HG02588 (cell line): ENCODE measurements around the gene TSPAN11.
"Not testable (repeated sequence)": the region's sequence is repeated elsewhere in the genome, so short reads cannot be mapped to it uniquely, and the experiment has no call there.

Source experiments
- ATAC-seq: cut with Tn5 transposase; IDR thresholded peaks from one replicate; pipeline ENCODE4 v1.9.1; 2021; ENCODE audit warnings: mild to moderate bottlenecking, moderate library complexity; ENCODE audit not compliant: unreplicated experiment

Gene TSPAN11

DNA sequence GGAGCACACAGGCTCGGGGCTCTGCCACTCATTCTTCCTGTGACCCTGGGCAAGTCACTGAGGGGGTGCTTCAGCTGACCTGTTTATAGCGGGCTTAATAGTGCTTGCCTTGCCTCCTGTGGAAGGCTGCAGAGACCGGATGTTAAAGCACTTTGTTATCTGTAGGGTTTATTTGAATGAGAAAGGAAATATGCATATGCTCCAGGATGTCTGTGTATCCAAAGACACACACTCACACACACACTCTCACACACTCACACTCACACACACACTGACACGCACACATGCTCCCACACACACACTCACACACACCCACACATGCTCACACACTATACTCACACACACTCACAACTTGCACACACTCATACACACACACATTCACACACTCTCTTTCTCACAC is 91.0 kb downstream of the TSPAN11 start:
- no peak for ATAC-seq

DNA sequence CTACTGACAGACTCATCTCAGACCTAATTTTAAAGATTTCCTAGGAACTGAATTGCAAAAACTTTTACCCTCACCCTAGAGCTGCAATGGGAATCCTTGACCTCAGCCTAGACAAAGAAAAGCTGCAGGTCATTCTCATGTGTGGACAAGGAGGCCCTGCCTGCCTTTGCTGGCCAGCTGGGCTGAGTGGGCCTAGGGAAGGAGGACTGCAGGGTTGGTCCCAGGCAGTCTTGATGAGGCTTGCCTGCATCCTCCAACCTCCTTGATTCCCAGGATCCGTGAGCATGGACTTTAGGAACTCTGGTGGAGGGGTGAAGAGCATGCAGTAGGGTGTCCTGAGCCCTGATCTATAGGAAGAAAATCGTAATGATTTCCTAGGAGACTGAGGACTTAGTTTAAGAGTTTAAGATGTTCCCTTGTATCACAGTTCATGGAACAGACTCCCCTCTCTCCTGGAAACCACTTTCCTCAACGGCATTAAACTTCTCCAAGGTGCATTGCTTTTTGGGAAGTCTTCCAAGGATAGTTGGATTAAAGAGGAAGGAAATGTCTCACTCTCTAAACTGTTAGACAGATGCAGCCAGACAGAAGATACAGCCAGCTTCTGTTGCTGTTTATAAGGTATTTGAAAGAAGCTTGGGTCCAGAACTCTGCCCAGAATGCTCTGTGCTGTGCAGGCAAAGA is 91.7 kb downstream of the TSPAN11 start:
- ATAC-seq = no peak

DNA sequence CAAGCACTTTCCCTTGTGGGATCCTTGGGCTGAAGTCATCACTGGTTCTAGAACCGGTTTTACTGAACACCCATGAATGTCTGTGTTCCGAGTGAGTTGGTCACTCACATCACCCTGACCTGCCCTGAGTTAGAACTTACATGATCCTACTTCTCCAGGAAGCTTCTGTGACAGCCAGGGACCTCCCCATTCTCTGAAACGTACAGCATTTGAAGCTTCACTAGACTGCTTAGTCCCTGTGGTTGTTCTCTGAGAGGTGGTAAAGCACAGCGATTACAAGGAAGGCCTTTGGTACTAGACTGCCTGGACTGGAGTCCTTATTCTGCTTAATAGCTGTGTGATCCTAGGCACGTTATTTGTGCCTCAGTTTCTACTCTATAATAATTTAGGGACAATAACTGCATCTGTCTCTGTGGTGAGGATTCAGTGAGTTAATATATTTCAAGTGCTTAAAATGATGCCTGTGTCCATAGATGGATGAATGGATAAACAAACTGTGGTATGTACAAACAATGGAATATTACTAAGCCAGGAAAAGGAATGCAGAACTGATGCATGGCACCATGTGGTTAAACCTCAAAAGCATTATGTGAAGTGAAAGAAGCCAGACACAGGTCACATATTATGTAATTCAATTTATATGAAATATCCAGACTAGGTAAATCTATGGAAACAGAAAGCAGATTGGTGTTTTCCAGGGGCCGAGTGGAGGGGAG is 92.4 kb downstream of the TSPAN11 start:
- ATAC-seq = no peak

DNA sequence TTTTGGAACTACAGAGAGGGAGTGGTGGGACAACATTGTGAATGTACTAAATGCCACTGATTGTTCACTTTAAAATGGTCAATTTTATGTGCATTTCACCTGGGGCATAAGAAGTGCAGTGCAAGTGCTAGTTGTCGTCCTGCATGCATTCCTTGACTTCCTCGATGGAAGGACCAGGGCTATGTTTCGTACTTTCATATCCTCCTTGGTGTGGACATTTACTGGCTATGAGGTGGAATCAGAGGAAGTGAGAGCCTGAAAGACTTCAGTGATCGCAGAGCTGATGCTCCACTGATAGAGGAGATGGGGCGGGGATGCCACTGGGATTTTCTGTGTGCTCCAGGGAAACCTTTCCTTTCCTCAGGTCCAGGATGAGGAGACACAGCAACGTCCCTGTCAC is 93.0 kb downstream of the TSPAN11 start:
- ATAC-seq = no peak

DNA sequence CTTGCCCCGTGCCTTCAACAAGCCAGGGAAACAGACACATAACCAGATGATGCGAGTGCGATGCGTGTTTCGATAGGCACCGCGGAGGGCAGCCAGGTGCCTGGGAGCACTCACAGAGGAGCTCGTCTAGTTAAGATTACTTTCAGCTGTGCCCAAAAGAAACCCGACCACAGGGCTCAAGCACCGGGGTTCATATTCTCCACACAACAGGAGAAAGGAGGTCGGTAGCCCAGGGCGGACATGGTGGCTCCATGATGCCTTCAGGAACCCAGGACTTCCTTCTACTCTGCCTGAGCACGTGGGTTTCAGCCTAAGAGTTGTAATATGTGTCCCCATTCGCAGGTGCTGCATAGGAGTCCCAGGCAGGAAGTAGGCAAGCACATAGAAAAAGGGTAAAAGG is 93.4 kb downstream of the TSPAN11 start:
- no peak for ATAC-seq

DNA sequence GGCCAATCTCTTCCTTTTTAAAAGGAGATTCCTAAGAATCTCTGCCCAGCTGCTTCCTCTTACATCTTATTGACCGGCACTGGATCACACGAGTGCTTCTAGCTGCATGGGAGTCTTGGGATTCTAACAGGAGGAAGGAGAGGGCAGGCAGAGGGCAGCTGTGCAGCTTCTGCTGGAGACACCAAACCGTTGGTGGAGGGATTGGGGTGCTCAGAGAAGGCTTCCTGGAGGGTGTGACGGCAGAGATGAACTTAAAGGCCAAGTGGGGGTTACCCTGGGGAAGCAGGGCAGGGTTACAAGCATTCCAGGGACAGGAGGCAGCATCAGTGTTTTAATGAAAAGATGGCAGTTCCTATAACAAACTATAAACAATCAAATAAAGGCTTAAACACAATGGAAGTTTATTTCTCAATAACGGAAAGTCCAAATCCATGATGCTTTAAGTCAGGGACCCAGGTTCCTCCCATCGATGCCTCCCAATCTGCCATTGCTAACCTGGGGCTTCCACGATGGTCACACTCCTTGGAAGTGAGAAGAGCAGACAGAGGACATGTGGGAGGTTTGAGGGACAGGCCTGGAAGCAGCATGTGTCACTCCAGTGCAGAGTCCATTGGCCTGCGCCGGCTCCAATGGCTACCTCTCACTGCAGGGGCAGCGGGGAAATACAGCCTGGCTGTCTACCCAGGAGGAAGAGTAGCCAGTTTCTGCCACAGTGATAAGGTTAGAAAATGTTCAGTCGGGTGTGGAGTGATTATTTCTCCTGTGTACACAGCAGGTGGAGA is 94.0 kb downstream of the TSPAN11 start:
- no peak for ATAC-seq

DNA sequence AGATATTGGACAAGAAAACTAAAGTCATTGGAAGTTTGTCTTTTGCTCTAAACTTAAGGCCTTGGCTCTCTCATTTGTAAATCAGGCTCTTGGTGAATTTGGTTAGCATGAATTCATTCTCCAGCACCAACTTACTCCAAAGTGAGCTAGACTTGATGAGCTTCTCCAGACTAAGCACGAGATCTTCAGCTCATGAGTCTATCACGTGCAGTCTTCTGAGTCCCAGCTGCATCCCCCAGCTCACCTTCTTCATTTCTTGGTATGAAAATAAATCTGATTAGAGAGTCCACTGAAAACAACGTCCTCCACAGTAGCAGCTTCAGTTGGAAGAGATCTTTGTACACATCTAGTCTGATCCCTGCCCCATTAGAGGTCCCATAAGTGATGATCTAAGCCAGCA is 94.6 kb downstream of the TSPAN11 start:
- ATAC-seq = no peak

DNA sequence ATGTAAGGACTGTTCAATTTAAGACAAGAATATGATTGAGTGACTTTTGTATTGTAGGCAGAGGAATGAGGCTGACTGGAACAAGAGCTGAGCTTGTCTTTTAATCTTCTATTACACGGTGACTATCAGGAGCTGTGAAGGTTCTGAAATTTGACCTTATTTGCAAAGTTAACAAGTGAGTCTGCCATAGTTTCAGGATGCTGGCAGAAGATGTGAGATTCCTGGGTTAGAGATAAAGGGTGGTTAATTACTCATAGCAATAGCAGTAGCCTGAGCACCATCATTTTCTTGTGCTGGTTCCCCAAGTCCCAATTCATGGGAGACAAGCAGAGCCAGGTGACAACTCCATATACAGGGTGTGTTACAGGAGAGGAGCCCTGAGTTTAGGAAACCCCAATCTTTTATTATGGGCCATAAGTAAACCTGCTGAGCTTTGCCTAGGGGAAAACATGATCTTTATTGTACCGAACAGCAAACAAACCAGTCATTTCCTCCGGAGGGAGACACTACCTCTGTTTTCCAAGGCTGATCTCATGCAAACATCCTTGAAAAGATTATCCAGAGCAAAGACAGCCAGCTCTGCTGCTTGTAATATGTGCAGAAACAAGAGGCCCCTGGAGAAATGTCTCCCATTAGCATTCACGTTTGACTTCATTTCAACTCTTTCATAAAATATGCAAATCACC is 95.4 kb downstream of the TSPAN11 start:
- ATAC-seq = no peak

DNA sequence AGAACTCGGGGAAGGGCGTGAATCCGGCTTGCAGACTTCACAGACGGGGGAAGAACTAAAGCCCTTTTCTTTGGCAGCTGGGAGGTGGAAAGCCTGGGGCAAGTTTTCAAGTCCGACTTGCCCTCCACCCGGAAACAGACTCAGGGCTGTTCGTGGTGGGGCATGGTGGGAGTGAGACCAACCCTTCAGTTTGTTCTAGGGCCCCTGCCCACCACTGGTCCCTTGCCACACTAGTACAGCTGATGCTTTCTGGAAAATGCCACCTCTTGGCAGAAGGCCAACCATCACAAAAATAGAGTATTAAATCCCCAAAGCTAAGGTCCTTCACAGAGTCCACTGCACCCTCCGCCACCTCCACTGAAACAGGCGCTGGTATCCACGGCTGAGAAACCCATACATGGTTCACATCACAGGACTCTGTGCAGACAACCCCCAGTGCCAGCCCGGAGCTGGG is 96.8 kb downstream of the TSPAN11 start:
- no peak for ATAC-seq

DNA sequence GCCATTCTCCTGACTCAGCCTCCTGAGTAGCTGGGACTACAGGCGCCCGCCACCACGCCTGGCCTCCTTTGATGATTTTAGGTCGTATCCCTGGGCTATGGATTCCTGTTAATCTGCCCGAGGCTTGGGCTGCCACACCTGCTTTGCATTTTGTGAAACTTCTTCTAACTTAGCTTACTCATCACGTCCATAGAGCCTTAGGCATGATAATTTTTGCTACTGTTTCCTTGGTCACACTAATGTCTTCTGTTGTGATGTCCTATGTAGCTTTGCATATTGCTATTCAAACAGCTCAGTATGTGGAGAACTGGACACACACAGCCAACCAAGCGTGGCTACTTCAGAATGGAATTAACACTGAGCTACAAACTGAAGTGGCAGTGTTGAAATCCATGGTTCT is 99.7 kb downstream of the TSPAN11 start:
- no peak for ATAC-seq

DNA sequence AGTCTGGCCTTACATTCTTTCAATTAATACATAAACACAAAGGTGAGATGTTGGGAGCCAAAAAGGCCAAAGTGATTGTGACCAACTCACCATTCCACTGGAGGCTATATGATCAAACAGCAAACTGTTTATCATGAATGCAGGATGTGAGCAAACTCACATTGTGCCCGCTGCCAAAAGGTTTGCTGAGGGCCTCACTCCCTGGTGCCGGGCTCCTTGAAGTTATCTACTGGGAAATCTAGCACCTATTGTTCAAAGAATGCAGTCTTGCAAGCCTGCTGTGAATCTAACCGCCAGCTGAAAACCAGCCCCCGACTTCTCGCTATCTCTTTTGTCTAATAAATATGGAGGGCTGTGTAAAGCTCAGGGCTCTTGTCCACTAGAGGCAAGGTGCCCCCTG is 100.5 kb downstream of the TSPAN11 start:
- ATAC-seq = not testable (repeated sequence)

DNA sequence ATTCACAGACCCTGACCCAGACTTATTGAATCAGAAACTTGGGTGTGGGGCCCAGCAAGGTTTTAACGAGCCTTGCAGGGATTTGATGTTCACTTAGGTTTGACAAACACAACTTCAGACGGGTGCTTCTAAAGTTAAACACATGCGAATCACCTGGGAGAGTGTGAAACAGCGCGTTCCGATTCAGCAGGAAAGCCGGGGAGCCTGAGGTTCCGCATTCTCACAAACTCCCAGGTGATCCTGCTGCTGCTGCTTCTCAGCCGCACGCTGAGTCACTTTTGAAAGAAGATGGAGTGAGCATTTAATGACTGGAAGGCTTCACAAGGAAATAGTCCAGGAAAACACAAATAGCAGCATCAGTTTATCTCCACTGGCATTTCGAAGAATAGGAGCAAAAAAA is 102.9 kb downstream of the TSPAN11 start:
- ATAC-seq = no peak

DNA sequence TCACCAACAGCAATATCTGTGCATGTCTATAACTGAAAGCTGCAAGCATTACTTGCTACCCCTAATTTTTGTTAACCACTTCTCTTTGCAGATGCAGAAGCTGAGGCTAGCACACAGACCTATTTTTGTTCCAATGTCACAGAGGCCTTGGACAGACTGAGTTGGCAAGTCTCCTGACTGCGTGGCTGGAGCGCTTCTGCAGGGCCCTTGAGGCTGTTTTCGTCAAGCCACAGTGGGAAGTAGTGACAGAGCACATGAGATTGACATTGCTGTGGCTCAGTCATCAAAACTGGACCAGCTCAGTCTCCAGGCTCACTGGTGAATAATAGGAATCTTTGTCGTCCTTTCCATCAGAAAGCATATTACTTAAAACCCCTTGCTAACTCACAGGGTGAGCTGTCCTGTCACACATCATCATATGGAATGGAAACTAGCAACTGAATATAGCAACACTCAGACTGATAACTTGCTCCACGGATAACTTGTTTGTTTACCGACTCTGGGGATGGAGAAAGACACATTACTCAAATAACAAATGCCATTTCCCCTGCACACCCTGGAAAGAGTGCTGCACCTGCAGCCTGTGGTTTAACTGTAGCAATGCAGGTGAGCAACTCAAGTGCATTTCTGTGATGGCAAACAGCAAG is 103.5 kb downstream of the TSPAN11 start:
- ATAC-seq = no peak

DNA sequence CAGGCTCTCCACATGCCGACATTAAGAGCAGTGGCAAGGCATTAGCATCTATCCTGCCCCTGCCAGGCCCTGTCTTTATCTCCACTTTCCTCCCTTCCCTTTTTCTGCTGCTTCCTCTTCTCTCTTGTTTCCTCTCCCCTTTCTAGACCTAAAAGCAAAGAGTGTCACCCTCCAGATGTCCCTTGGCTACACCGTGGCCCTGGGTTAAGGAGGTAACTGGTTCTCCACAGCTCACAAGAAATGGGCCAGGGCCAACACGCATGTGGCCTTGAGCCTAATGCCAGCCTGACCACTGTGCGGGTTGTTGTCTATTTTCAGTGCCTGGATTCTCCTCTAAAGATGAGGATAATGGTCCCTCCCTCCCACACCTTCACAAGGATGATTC is 105.4 kb downstream of the TSPAN11 start:
- ATAC-seq = no peak

DNA sequence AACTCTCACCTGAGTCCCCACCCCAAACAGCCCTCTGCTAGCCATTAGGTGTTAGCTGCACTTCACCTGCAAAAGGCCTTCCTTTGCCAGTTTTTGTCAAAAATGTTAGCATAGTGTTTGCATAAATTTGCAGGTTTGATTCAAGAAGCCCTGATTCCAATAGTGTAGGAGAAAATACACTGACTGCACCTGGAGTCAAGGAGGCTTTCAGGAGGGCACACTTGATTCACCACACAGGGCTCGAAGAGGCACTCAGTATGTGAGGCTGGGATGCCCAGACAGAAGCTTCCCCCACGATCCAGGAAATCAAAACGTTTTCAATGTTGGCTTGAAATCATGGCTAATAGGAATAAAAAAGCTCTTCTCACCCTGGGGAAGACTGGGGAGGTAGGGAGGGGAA is 106.6 kb downstream of the TSPAN11 start:
- ATAC-seq = no peak

DNA sequence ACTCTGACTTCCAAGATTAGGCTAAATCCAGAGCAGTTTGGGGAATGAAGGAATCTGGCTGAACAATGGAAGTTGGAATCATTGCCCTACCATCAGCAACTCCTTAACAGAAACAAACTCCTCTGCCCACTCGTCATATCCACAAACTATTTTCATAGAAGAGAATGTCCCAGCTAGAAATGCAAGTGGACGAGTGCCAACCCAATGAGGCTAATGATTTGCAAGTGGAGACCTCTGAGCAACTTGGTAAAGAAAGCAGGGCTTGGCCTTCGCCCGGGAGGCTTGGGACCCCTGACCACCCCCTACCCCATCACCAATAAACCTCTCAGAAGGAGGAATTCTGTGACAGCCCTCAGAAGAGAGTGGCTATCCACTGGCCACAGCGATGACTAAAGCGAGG is 107.1 kb downstream of the TSPAN11 start:
- no peak for ATAC-seq

DNA sequence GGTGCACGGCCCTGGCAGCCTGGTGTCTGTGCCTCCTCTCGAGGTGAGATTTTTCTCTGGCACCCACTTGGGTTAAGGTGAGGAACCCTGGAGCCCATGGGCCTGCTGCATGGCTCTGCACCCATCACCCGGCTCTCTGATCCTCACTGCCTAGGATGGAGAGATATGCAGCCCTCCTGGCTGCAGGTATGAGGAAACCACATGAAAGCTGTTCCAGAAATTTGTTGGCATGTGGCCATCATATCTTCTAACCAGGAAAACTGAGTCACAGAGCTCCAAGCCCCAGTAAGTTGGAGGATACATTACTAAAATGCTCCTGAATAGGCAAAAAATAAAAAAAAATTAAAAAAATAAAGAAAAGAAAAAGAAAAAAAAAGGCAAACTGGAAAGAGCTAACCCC is 107.8 kb downstream of the TSPAN11 start:
- ATAC-seq = no peak

DNA sequence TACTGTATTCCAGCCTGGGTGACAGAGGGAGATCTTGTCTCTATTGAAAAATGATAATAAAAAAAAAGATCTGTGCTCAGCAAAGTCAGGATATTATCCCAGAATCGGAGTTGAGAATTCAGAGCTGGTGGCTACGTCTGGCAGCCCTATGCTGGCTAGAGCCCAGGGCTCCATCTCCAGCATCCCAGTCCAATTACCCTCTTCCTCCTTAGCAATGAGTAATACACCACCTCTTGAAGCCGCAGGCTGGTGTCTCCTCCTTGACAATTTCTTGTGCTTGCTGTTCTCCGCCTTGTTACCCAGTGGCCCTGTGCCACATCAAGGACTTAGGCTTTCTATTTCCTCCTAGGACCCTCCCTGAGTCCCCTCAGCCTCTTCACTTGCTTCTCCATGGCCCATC is 108.7 kb downstream of the TSPAN11 start:
- no peak for ATAC-seq

DNA sequence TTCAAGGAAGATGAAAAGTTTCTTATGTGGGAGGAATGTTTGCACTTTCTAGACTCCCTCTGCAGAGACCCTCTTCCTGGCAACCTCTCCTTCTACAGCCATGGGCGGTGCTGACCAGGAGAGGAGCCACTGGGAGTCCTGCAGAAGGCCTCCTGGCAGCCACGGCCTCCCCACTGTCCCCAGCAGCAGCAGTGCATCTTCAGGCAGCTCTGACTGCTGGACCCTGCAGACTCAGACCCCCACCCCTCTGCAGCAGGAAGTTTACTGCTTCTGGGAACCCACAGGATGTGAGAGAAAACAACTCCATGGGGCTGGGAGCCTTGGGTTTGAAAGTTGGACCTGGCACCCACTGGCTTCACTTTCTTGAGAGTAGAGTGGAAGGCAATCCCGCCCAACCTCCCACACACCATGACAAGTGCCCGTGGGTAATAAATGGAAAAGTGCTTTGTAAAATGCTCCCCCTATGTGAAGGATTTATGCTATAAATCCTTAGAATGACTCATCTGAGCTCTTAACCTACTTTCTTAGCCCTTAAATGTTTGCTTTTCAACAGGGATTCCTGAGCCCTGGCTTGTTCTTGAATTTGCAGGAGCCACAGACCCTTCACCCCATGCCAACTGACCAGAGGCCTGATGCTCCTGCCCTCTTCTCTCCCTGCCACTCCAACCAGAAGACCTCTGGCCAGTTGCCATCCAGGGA is 109.6 kb downstream of the TSPAN11 start:
- no peak for ATAC-seq

DNA sequence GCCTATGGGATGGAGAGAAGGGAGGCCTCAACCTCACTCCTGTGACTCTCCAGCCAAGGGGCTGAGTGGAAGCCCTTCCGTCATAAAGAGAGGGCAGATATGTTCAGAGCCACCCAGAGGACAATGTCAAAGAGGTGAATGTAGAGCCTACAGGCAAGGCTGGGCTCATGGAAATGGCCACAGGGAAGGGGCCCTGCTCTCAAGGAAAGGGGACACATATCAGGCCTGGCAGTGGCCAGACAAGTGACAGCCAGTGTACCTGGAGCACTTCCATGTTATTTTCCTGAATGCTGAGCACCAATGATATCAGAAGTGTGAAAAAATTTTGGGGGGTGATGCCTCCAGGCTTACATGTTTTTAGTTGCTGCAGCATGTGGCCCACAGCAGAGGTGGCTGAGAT is 110.5 kb downstream of the TSPAN11 start:
- no peak for ATAC-seq
